WTC11 (cell line): Measurements from ENCODE around the gene TTC6. TPM values are rescaled to one million over a fixed set of nuclear protein-coding genes. Genes with fewer than 3 reads are reported as not detected.

Source experiments
- ATAC-seq: fragments of 200-7000 bp; cut with Tn5 transposase; 2 replicates; pipeline ENCODE4 v1.10.0; 2021; ENCODE audit warnings: mild to moderate bottlenecking, moderate library complexity
- CTCF ChIA-PET: fragments of 300-600 bp; sonication (Branson Sonifier 250); formaldehyde crosslinking; loops from one replicate; lab custom pipeline; 2021; ENCODE audit warnings: antibody characterized with exemption; lab: Charles Lee
- POLR2A ChIA-PET: fragments of 350-600 bp; sonication (Branson Sonifier 250); formaldehyde crosslinking; loops from one replicate; lab custom pipeline; 2021; ENCODE audit warnings: antibody characterized with exemption; lab: Charles Lee
- DNase-seq: peaks from one replicate; pipeline ENCODE4 v3.0.0; 2021; ENCODE audit warnings: low spot score
- H3K27ac Mint-ChIP-seq: 2 replicates; pipeline ENCODE4 v1.8.0; 2021; ENCODE audit warnings: mixed read lengths
- H3K27me3 Mint-ChIP-seq: 2 replicates; pipeline ENCODE4 v1.8.0; 2021; ENCODE audit warnings: low read depth, mild to moderate bottlenecking, moderate library complexity, mixed read lengths
- H3K36me3 Mint-ChIP-seq: 2 replicates; pipeline ENCODE4 v1.8.0; 2021; ENCODE audit warnings: mixed read lengths
- H3K4me1 Mint-ChIP-seq: 2 replicates; pipeline ENCODE4 v1.8.0; 2022; ENCODE audit warnings: mixed read lengths
- H3K4me3 Mint-ChIP-seq: 2 replicates; pipeline ENCODE4 v1.8.0; 2021; ENCODE audit warnings: mild to moderate bottlenecking, moderate library complexity, mixed read lengths
- H3K9me3 Mint-ChIP-seq: 2 replicates; pipeline ENCODE4 v1.8.0; 2021; ENCODE audit warnings: mixed read lengths
- ESRRA ChIP-seq: sonication (generic); formaldehyde crosslinking; IDR thresholded peaks from 2 replicates; pipeline ENCODE4 v1.8.1; 2022; ENCODE audit warnings: mild to moderate bottlenecking, missing genetic modification reagents, borderline replicate concordance
- ETV6 ChIP-seq: sonication (generic); formaldehyde crosslinking; IDR thresholded peaks from 2 replicates; pipeline ENCODE4 v1.8.1; 2022; ENCODE audit warnings: mild to moderate bottlenecking, missing genetic modification reagents
- HMGXB4 ChIP-seq: sonication (generic); formaldehyde crosslinking; IDR thresholded peaks from 2 replicates; pipeline ENCODE4 v1.8.1; 2023; ENCODE audit warnings: mild to moderate bottlenecking, moderate library complexity, missing genetic modification reagents
- JAZF1 ChIP-seq: fragments of 250-450 bp; sonication (Bioruptor Pico); IDR thresholded peaks from 2 replicates; pipeline ENCODE4 v1.9.0; 2021; ENCODE audit warnings: moderate library complexity, mild to moderate bottlenecking, inconsistent platforms
- USF2 ChIP-seq: sonication (generic); formaldehyde crosslinking; IDR thresholded peaks from 2 replicates; pipeline ENCODE4 v1.8.1; 2023; ENCODE audit warnings: mild to moderate bottlenecking, missing genetic modification reagents, moderate library complexity
- ZBTB21 ChIP-seq: sonication (generic); formaldehyde crosslinking; IDR thresholded peaks from 2 replicates; pipeline ENCODE4 v1.8.1; 2023; ENCODE audit warnings: mild to moderate bottlenecking, missing genetic modification reagents, borderline replicate concordance
- ZNF121 ChIP-seq: sonication (generic); formaldehyde crosslinking; IDR thresholded peaks from 2 replicates; pipeline ENCODE4 v1.8.0; 2023; ENCODE audit warnings: missing genetic modification reagents
- ZNF219 ChIP-seq: sonication (generic); formaldehyde crosslinking; IDR thresholded peaks from 2 replicates; pipeline ENCODE4 v1.8.0; 2023; ENCODE audit warnings: missing genetic modification reagents, mild to moderate bottlenecking, borderline replicate concordance
- ZNF396 ChIP-seq: fragments of 250-450 bp; sonication (Bioruptor Pico); IDR thresholded peaks from 2 replicates; pipeline ENCODE4 v1.8.0; 2021; ENCODE audit warnings: mild to moderate bottlenecking, moderate library complexity, borderline replicate concordance
- total RNA-seq: library from RNA; stranded (reverse); gene quantifications from 3 replicates; pipeline ENCODE4 v1.2.3, GENCODE V29; 2021
- TF ChIP-seq, protein P1 (sequence below): sonication (generic); formaldehyde crosslinking; IDR thresholded peaks from 2 replicates; pipeline ENCODE4 v1.8.1; 2022; ENCODE audit warnings: mild to moderate bottlenecking, missing genetic modification reagents, moderate library complexity, borderline replicate concordance
- TF ChIP-seq, protein P2 (sequence below): sonication (generic); formaldehyde crosslinking; IDR thresholded peaks from 2 replicates; pipeline ENCODE4 v1.8.0; 2022; ENCODE audit warnings: missing genetic modification reagents
- TF ChIP-seq, protein P3 (sequence below): sonication (generic); formaldehyde crosslinking; IDR thresholded peaks from 2 replicates; pipeline ENCODE4 v1.8.0; 2023; ENCODE audit warnings: missing genetic modification reagents, mild to moderate bottlenecking, borderline replicate concordance
- TF ChIP-seq, protein P4 (sequence below): sonication (generic); formaldehyde crosslinking; IDR thresholded peaks from 2 replicates; pipeline ENCODE4 v1.8.0; 2023; ENCODE audit warnings: missing genetic modification reagents
- TF ChIP-seq, protein P5 (sequence below): sonication (generic); formaldehyde crosslinking; IDR thresholded peaks from 2 replicates; pipeline ENCODE4 v1.8.1; 2023; ENCODE audit warnings: mild to moderate bottlenecking, missing genetic modification reagents
- TF ChIP-seq, protein P6 (sequence below): sonication (generic); formaldehyde crosslinking; IDR thresholded peaks from 2 replicates; pipeline ENCODE4 v1.8.0; 2022; ENCODE audit warnings: mild to moderate bottlenecking, missing genetic modification reagents

TTC6 gene
- total RNA-seq, 1 experiment from 2014 or later = not detected

- no peak for TF ChIP-seq ZNF121 (CRISPR knock-in tag)
Measured at GRCh38 chr14:37585101-37585511, 10.3 kb upstream of the TTC6 start (continued).

DNA sequence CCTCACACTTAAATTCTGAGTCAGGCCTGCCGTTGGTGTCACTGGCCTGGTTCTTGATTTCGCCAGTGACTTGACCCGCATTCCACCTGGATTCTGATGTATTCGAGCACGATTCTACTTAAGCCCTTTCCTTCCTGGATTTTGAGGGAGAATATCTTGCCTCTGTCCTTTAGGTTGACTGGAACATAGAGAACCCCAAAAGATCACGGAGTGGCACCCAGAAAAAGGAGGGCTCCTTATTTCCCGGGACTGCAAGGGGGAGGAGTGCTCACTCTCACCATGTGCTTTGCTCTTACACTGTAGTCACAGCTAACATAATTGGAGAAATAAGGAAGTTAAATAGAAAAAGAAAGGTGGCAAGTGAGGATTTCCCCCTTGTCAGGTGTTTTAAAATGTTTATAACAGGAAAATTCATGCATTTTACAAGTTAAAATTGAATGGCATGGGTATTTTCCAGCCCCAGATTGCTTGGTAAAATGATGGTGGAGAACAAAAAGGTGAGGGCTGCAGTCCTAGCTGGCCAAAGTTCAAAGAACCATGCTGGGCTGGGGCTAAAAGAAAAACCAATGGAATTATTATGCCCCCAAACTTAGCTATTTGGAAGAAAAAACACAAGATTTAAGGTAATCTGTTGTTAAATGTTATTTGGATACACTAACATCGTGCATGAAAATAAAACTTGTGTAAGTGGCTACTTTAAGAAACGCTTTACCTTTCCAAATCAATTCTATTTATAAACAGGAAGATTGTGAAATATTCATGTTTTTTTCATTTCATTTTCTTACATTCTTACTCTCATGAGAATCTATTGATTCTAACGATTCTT is 9.2 kb upstream of the TTC6 start:
- ChIA-PET CTCF (interaction anchor here (0.7 to 2.3 kb wide), 3 partner anchors 9 to 1061 kb away, joined by 3 to 12 read pairs (median 4); partner anchors contain the start of genes FOXA1 and TTC6), POLR2A (no interaction called here)
- Mint-ChIP-seq H3K27ac (no peak overlapping the region), H3K27me3 (peaks cover 100% of the 10 kb centered on the region), H3K4me3 (peak overlapping the region; percentile 3), H3K9me3 (no peaks in the 10 kb centered on the region), H3K4me1 (peaks cover 50% of the 10 kb centered on the region), H3K36me3 (no peaks in the 10 kb centered on the region)
- TF ChIP-seq, protein P1, sequence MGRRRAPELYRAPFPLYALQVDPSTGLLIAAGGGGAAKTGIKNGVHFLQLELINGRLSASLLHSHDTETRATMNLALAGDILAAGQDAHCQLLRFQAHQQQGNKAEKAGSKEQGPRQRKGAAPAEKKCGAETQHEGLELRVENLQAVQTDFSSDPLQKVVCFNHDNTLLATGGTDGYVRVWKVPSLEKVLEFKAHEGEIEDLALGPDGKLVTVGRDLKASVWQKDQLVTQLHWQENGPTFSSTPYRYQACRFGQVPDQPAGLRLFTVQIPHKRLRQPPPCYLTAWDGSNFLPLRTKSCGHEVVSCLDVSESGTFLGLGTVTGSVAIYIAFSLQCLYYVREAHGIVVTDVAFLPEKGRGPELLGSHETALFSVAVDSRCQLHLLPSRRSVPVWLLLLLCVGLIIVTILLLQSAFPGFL (CRISPR knock-in tag) = no peak
- TF ChIP-seq USF2 (no peak), ZBTB21 (CRISPR knock-in tag) (no peak), HMGXB4 (CRISPR knock-in tag) (no peak), ZNF396 (no peak), ESRRA (CRISPR knock-in tag) (no peak), JAZF1 (CRISPR knock-in tag) (no peak), ETV6 (no peak), ZNF219 (no peak)
- TF ChIP-seq, protein P2, sequence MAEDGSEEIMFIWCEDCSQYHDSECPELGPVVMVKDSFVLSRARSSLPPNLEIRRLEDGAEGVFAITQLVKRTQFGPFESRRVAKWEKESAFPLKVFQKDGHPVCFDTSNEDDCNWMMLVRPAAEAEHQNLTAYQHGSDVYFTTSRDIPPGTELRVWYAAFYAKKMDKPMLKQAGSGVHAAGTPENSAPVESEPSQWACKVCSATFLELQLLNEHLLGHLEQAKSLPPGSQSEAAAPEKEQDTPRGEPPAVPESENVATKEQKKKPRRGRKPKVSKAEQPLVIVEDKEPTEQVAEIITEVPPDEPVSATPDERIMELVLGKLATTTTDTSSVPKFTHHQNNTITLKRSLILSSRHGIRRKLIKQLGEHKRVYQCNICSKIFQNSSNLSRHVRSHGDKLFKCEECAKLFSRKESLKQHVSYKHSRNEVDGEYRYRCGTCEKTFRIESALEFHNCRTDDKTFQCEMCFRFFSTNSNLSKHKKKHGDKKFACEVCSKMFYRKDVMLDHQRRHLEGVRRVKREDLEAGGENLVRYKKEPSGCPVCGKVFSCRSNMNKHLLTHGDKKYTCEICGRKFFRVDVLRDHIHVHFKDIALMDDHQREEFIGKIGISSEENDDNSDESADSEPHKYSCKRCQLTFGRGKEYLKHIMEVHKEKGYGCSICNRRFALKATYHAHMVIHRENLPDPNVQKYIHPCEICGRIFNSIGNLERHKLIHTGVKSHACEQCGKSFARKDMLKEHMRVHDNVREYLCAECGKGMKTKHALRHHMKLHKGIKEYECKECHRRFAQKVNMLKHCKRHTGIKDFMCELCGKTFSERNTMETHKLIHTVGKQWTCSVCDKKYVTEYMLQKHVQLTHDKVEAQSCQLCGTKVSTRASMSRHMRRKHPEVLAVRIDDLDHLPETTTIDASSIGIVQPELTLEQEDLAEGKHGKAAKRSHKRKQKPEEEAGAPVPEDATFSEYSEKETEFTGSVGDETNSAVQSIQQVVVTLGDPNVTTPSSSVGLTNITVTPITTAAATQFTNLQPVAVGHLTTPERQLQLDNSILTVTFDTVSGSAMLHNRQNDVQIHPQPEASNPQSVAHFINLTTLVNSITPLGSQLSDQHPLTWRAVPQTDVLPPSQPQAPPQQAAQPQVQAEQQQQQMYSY = no peak
- TF ChIP-seq, protein P3, sequence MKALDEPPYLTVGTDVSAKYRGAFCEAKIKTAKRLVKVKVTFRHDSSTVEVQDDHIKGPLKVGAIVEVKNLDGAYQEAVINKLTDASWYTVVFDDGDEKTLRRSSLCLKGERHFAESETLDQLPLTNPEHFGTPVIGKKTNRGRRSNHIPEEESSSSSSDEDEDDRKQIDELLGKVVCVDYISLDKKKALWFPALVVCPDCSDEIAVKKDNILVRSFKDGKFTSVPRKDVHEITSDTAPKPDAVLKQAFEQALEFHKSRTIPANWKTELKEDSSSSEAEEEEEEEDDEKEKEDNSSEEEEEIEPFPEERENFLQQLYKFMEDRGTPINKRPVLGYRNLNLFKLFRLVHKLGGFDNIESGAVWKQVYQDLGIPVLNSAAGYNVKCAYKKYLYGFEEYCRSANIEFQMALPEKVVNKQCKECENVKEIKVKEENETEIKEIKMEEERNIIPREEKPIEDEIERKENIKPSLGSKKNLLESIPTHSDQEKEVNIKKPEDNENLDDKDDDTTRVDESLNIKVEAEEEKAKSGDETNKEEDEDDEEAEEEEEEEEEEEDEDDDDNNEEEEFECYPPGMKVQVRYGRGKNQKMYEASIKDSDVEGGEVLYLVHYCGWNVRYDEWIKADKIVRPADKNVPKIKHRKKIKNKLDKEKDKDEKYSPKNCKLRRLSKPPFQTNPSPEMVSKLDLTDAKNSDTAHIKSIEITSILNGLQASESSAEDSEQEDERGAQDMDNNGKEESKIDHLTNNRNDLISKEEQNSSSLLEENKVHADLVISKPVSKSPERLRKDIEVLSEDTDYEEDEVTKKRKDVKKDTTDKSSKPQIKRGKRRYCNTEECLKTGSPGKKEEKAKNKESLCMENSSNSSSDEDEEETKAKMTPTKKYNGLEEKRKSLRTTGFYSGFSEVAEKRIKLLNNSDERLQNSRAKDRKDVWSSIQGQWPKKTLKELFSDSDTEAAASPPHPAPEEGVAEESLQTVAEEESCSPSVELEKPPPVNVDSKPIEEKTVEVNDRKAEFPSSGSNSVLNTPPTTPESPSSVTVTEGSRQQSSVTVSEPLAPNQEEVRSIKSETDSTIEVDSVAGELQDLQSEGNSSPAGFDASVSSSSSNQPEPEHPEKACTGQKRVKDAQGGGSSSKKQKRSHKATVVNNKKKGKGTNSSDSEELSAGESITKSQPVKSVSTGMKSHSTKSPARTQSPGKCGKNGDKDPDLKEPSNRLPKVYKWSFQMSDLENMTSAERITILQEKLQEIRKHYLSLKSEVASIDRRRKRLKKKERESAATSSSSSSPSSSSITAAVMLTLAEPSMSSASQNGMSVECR (CRISPR knock-in tag) = no peak
- TF ChIP-seq, protein P4, sequence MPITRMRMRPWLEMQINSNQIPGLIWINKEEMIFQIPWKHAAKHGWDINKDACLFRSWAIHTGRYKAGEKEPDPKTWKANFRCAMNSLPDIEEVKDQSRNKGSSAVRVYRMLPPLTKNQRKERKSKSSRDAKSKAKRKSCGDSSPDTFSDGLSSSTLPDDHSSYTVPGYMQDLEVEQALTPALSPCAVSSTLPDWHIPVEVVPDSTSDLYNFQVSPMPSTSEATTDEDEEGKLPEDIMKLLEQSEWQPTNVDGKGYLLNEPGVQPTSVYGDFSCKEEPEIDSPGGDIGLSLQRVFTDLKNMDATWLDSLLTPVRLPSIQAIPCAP = no peak
- TF ChIP-seq, protein P5, sequence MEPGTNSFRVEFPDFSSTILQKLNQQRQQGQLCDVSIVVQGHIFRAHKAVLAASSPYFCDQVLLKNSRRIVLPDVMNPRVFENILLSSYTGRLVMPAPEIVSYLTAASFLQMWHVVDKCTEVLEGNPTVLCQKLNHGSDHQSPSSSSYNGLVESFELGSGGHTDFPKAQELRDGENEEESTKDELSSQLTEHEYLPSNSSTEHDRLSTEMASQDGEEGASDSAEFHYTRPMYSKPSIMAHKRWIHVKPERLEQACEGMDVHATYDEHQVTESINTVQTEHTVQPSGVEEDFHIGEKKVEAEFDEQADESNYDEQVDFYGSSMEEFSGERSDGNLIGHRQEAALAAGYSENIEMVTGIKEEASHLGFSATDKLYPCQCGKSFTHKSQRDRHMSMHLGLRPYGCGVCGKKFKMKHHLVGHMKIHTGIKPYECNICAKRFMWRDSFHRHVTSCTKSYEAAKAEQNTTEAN (CRISPR knock-in tag) = no peak
- TF ChIP-seq, protein P6, sequence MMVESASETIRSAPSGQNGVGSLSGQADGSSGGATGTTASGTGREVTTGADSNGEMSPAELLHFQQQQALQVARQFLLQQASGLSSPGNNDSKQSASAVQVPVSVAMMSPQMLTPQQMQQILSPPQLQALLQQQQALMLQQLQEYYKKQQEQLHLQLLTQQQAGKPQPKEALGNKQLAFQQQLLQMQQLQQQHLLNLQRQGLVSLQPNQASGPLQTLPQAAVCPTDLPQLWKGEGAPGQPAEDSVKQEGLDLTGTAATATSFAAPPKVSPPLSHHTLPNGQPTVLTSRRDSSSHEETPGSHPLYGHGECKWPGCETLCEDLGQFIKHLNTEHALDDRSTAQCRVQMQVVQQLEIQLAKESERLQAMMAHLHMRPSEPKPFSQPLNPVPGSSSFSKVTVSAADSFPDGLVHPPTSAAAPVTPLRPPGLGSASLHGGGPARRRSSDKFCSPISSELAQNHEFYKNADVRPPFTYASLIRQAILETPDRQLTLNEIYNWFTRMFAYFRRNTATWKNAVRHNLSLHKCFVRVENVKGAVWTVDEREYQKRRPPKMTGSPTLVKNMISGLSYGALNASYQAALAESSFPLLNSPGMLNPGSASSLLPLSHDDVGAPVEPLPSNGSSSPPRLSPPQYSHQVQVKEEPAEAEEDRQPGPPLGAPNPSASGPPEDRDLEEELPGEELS (CRISPR knock-in tag) = no peak
- ATAC-seq (no peak), DNase-seq (no peak)
